H1 (cell line): ENCODE data around the gene ITGA3. TPM values are rescaled to one million over a fixed set of nuclear protein-coding genes. Genes with fewer than 3 reads are reported as not detected.
A peak's percentile ranks its signal among the peaks of the same experiment; 100 is the strongest.

Experiments
- CTCF ChIA-PET: fragments of 300-600 bp; sonication (Branson Sonifier 250); formaldehyde crosslinking; loops from one replicate; lab custom pipeline; 2021; ENCODE audit not compliant: partially characterized antibody; lab: Charles Lee
- POLR2A ChIA-PET: fragments of 300-600 bp; sonication (Branson Sonifier 250); formaldehyde crosslinking; loops from one replicate; lab custom pipeline; 2021; ENCODE audit warnings: inconsistent platforms; ENCODE audit not compliant: partially characterized antibody; lab: Charles Lee
- DNase-seq, 2 experiments: peaks; one replicate each; pipeline versions ENCODE4 v3.0.0 to v3.0.0-alpha.2; 2010 to 2022; ENCODE audit warnings: low spot score in 2 of 2, low read depth in 1 of 2, mixed read lengths in 1 of 2
- FAIRE-seq: peaks from 2 replicates; lab custom pipeline; 2011; peaks lifted over from hg19 to GRCh38; lab: Jason Lieb, UNC
- H2AFZ ChIP-seq: 2 replicates; pipeline ENCODE4 v1.8.1; 2012; ENCODE audit warnings: low read length, inconsistent platforms
- H2AK5ac ChIP-seq: 2 replicates; pipeline ENCODE4 v1.6.1; 2013; ENCODE audit warnings: low read depth, low read length
- H2BK120ac ChIP-seq: replicated peaks from 2 replicates; pipeline ENCODE3; 2013; ENCODE audit warnings: low read depth, low read length, inconsistent platforms
- H2BK12ac ChIP-seq: 2 replicates; pipeline ENCODE4 v1.6.1; 2013; ENCODE audit warnings: low read depth, low read length
- H2BK15ac ChIP-seq: 2 replicates; pipeline ENCODE4 v1.6.1; 2013; ENCODE audit warnings: low read length
- H2BK20ac ChIP-seq: 2 replicates; pipeline ENCODE4 v1.6.1; 2013; ENCODE audit warnings: low read length
- H2BK5ac ChIP-seq: 2 replicates; pipeline ENCODE4 v1.6.1; 2013; ENCODE audit warnings: low read depth, low read length
- H3K14ac ChIP-seq: 2 replicates; pipeline ENCODE4 v1.6.1; 2013; ENCODE audit warnings: inconsistent platforms; ENCODE audit not compliant: insufficient read length
- H3K18ac ChIP-seq: 2 replicates; pipeline ENCODE4 v1.6.1; 2013; ENCODE audit warnings: low read length; ENCODE audit errors: extremely low read depth
- H3K23ac ChIP-seq: 2 replicates; pipeline ENCODE4 v1.6.1; 2013; ENCODE audit warnings: inconsistent platforms; ENCODE audit not compliant: insufficient read length
- H3K23me2 ChIP-seq: 2 replicates; pipeline ENCODE4 v1.6.1; 2013; ENCODE audit warnings: low read depth, low read length
- H3K27ac ChIP-seq: 2 replicates; pipeline ENCODE4 v1.6.1; 2011; ENCODE audit warnings: low read depth, low read length, inconsistent platforms
- H3K27me3 ChIP-seq, 4 experiments: replicated peaks in 1 of 4; 1 replicate in 1 of 4; 2 replicates in 3 of 4; pipeline versions ENCODE4 v1.6.1 to v1.8.1; 2011 to 2013; ENCODE audit warnings: low read length in 3 of 4, mild to moderate bottlenecking in 3 of 4, inconsistent platforms in 2 of 4, mixed read lengths in 2 of 4, moderate library complexity in 1 of 4; ENCODE audit not compliant: control insufficient read depth in 3 of 4, insufficient read depth in 3 of 4; ENCODE audit errors: extremely low read depth in 1 of 4
- H3K36me3 ChIP-seq, 4 experiments: 2 replicates each; pipeline versions ENCODE4 v1.6.1 to v1.8.1; 2011 to 2013; ENCODE audit warnings: mild to moderate bottlenecking in 4 of 4, low read length in 3 of 4, moderate library complexity in 2 of 4, control low read depth in 1 of 4, inconsistent platforms in 1 of 4; ENCODE audit not compliant: insufficient read depth in 4 of 4, control insufficient read depth in 2 of 4
- H3K4ac ChIP-seq: replicated peaks from 2 replicates; pipeline ENCODE3; 2013; ENCODE audit warnings: low read length, low read depth, mixed read lengths, inconsistent platforms; ENCODE audit not compliant: insufficient read length
- H3K4me1 ChIP-seq, 4 experiments: replicated peaks in 1 of 4; 1 replicate in 1 of 4; 2 replicates in 3 of 4; pipeline versions ENCODE4 v1.6.1 to v1.8.1; 2011 to 2013; ENCODE audit warnings: low read length in 3 of 4, inconsistent platforms in 2 of 4, mixed read lengths in 1 of 4; ENCODE audit not compliant: insufficient read depth in 4 of 4, control insufficient read depth in 3 of 4
- H3K4me2 ChIP-seq, 2 experiments: 2 replicates each; pipeline versions ENCODE4 v1.6.1 to v1.8.1; 2011 to 2013; ENCODE audit warnings: low read depth in 2 of 2, low read length in 2 of 2, control low read depth in 1 of 2, inconsistent platforms in 1 of 2, mild to moderate bottlenecking in 1 of 2; ENCODE audit not compliant: insufficient read depth in 1 of 2
- H3K4me3 ChIP-seq, 4 experiments: fragments of 200-600, 300-600 bp in 1 of 4; sonication (generic), shearing (Covaris generic), sonication (Bioruptor Twin) in 1 of 4; 2 replicates each; pipeline versions ENCODE4 v1.5.1 to v1.8.1; 2011 to 2016; ENCODE audit warnings: low read length in 4 of 4, low read depth in 3 of 4, control low read depth in 2 of 4, inconsistent platforms in 2 of 4, mild to moderate bottlenecking in 2 of 4, mixed read lengths in 1 of 4, moderate library complexity in 1 of 4; ENCODE audit not compliant: insufficient read depth in 2 of 4; ENCODE audit errors: extremely low read depth in 1 of 4
- H3K56ac ChIP-seq: replicated peaks from 2 replicates; pipeline ENCODE3; 2013; ENCODE audit warnings: low read depth, mild to moderate bottlenecking, mixed read lengths, low read length, inconsistent platforms; ENCODE audit not compliant: insufficient read length
- H3K79me1 ChIP-seq: 2 replicates; pipeline ENCODE4 v1.6.1; 2013; ENCODE audit warnings: low read depth, low read length, control low read depth
- H3K79me2 ChIP-seq, 2 experiments: 2 replicates each; pipeline versions ENCODE4 v1.6.1 to v1.8.1; 2012 to 2013; ENCODE audit warnings: low read length in 2 of 2, mild to moderate bottlenecking in 2 of 2, inconsistent platforms in 1 of 2; ENCODE audit not compliant: insufficient read depth in 2 of 2, control insufficient read depth in 1 of 2
- H3K9ac ChIP-seq, 4 experiments: replicated peaks in 1 of 4; 1 replicate in 1 of 4; 2 replicates in 3 of 4; pipeline versions ENCODE4 v1.6.1 to v1.8.1; 2011 to 2013; ENCODE audit warnings: low read depth in 3 of 4, low read length in 3 of 4, control low read depth in 2 of 4, mild to moderate bottlenecking in 2 of 4, moderate library complexity in 2 of 4, inconsistent platforms in 1 of 4; ENCODE audit errors: extremely low read depth in 1 of 4
- H3K9me3 ChIP-seq, 2 experiments: 2 replicates each; pipeline versions ENCODE4 v1.6.1 to v1.8.1; 2012 to 2013; ENCODE audit warnings: mild to moderate bottlenecking in 2 of 2, moderate library complexity in 2 of 2, control low read depth in 1 of 2, inconsistent platforms in 1 of 2, low read depth in 1 of 2, low read length in 1 of 2, mixed read lengths in 1 of 2; ENCODE audit not compliant: insufficient read depth in 2 of 2
- H4K20me1 ChIP-seq, 2 experiments: replicated peaks in 1 of 2; 2 replicates each; pipeline versions ENCODE3 to v1.8.1; 2011 to 2013; ENCODE audit warnings: inconsistent platforms in 2 of 2, low read length in 2 of 2, mild to moderate bottlenecking in 1 of 2; ENCODE audit not compliant: insufficient read depth in 2 of 2, control insufficient read depth in 1 of 2
- H4K5ac ChIP-seq: 2 replicates; pipeline ENCODE4 v1.6.1; 2013; ENCODE audit warnings: low read length, low read depth, mixed read lengths, inconsistent platforms; ENCODE audit not compliant: insufficient read length
- H4K8ac ChIP-seq: 2 replicates; pipeline ENCODE4 v1.8.0; 2013; ENCODE audit warnings: mild to moderate bottlenecking, moderate library complexity, low read length, inconsistent platforms; ENCODE audit not compliant: insufficient read depth; ENCODE audit errors: extremely low read depth
- H4K91ac ChIP-seq: replicated peaks from 2 replicates; pipeline ENCODE3; 2013; ENCODE audit warnings: low read length, mixed read lengths, inconsistent platforms; ENCODE audit not compliant: insufficient read length
- CTBP2 ChIP-seq: IDR thresholded peaks from 2 replicates; pipeline ENCODE4 v1.7.0; 2011; ENCODE audit warnings: borderline replicate concordance, mild to moderate bottlenecking, moderate library complexity, mixed read lengths, low read length; ENCODE audit not compliant: insufficient read depth, insufficient read length
- E2F6 ChIP-seq: IDR thresholded peaks from 2 replicates; pipeline ENCODE4 v1.6.1; 2012; ENCODE audit warnings: inconsistent platforms
- EZH2 ChIP-seq: fragments of 200-600 bp; sonication (generic); IDR thresholded peaks from 2 replicates; pipeline ENCODE4 v1.7.1; 2012; ENCODE audit warnings: low read depth, mild to moderate bottlenecking, moderate library complexity, low read length, inconsistent platforms; ENCODE audit not compliant: severe bottlenecking
- NANOG ChIP-seq: IDR thresholded peaks from 2 replicates; pipeline ENCODE4 v1.6.1; 2011; ENCODE audit warnings: low read length, low read depth, mild to moderate bottlenecking, inconsistent platforms; ENCODE audit not compliant: insufficient read depth, poor library complexity, severe bottlenecking
- PHF8 ChIP-seq: fragments of 200-600 bp; sonication (generic); conservative IDR thresholded peaks from 2 replicates; pipeline ENCODE4 v1.7.1; 2012; ENCODE audit warnings: low read depth, mild to moderate bottlenecking, inconsistent platforms, low read length, moderate library complexity
- POLR2A ChIP-seq, 2 experiments: IDR thresholded peaks; 1 replicate in 1 of 2; 2 replicates in 1 of 2; pipeline ENCODE4 v1.6.1; 2011; ENCODE audit warnings: low read depth in 2 of 2, low read length in 2 of 2, mild to moderate bottlenecking in 2 of 2; ENCODE audit errors: control extremely low read depth in 1 of 2
- RBBP5 ChIP-seq: IDR thresholded peaks from 2 replicates; pipeline ENCODE4 v1.7.1; 2012; ENCODE audit warnings: low read depth, mild to moderate bottlenecking, inconsistent platforms, low read length, moderate library complexity, borderline replicate concordance
- SP2 ChIP-seq: IDR thresholded peaks from 2 replicates; pipeline ENCODE4 v1.6.1; 2012; ENCODE audit warnings: mild to moderate bottlenecking, low read length, inconsistent platforms
- SP4 ChIP-seq: IDR thresholded peaks from 2 replicates; pipeline ENCODE4 v1.6.1; 2012; ENCODE audit warnings: low read length, inconsistent platforms
- SUZ12 ChIP-seq: fragments of 200-600 bp; sonication (generic); IDR thresholded peaks from 2 replicates; pipeline ENCODE4 v1.6.1; 2012; ENCODE audit warnings: mild to moderate bottlenecking, inconsistent platforms, low read length, moderate library complexity, mixed read lengths
- TEAD4 ChIP-seq: IDR thresholded peaks from 2 replicates; pipeline ENCODE4 v1.6.1; 2012; ENCODE audit warnings: low read depth, low read length, inconsistent platforms, mixed read lengths
- USF2 ChIP-seq: IDR thresholded peaks from 2 replicates; pipeline ENCODE4 v1.6.1; 2011; ENCODE audit warnings: low read length, improper control_type of control experiment
- WGBS, 2 experiments: shearing (Covaris generic) in 1 of 2; methylation state at CpG; one replicate each; pipeline versions ENCODE4 v1.1.6 to v1.1.7; 2013 to 2015; ENCODE audit warnings: low lambda C conversion rate in 2 of 2, mixed read lengths in 2 of 2, inconsistent platforms in 1 of 2, low coverage in 1 of 2, missing lambda C conversion rate in 1 of 2; ENCODE audit not compliant: insufficient replicate concordance in 2 of 2, insufficient coverage in 1 of 2, insufficient read length in 1 of 2; ENCODE audit errors: extremely low coverage in 1 of 2, missing lambda C conversion rate in 1 of 2; 5-methylcytosine and 5-hydroxymethylcytosine counted together
- polyA plus RNA-seq, 7 experiments: library from polyadenylated mRNA; depleted of rRNA in 3 of 7; stranded (reverse) in 5 of 7; unstranded in 2 of 7; fragments of >200 nt in 5 of 7; fragments of 200-250 nt in 2 of 7; gene quantifications; 1 replicate in 5 of 7; 2 replicates in 1 of 7; 4 replicates in 1 of 7; pipeline versions ENCODE4 v1.2.1 to v1.2.3, GENCODE V29; 2011 to 2013; ENCODE audit warnings: missing spikeins in 2 of 7, mixed read lengths in 2 of 7
- total RNA-seq: library from RNA; stranded (reverse); fragmentation: NEBNext Ultra II Directional; extraction: Animal tissue kit (Norgen Biotek cat#: 25700); gene quantifications from 2 replicates; pipeline ENCODE4 v1.2.1, GENCODE V29; 2021

The ITGA3 gene
- total and polyA plus RNA-seq, 2 of the 8 experiments (the other 6 are each of a cell fraction or from before 2014, with no cell fraction given): 24.0 to 24.2 TPM

- Histone ChIP-seq H2AK5ac (no peak overlapping the region), H3K36me3 (peaks cover 3 to 8% (median 6%) of the 10 kb centered on the region in 4 experiments; a peak in 4 of 8 replicates), H3K27ac (no peak overlapping the region), H3K79me1 (no peaks in the 10 kb centered on the region), H2BK12ac (no peak overlapping the region), H2BK120ac (no peak overlapping the region), H3K4me3 (no peak overlapping the region), H2BK15ac (no peak overlapping the region), H4K8ac (no peak overlapping the region), H4K20me1 (peaks cover 0 to 3% of the 10 kb centered on the region in 2 experiments), H2AFZ (no peak overlapping the region), H3K9me3 (no peaks in the 10 kb centered on the region), H3K27me3 (peaks cover 0 to 11% (median 2%) of the 10 kb centered on the region in 4 experiments; a peak in 4 of 7 replicates), H4K5ac (no peak overlapping the region), H3K9ac (no peak overlapping the region), H4K91ac (no peak overlapping the region), H3K14ac (no peak overlapping the region), H3K23ac (no peak overlapping the region), H3K23me2 (peaks cover 14% of the 10 kb centered on the region; the same call in 1 of the 2 replicates), H3K18ac (0 out of 2 replicates have a peak overlapping the region, but pooled peaks have one; percentile 32), H3K4me2 (peak overlapping the region; percentile 20 to 47; a peak in 3 of 4 replicates), H3K56ac (no peak overlapping the region), H2BK5ac (no peak overlapping the region), H2BK20ac (no peak overlapping the region), H3K4me1 (peaks cover 8 to 30% (median 22%) of the 10 kb centered on the region in 4 experiments), H3K79me2 (no peaks in the 10 kb centered on the region), H3K4ac (no peak overlapping the region)
- 27% methylated on average over 16 of the region's 16 CpGs; no CpG with 5 or more reads in 1 of the 2 experiments for WGBS, 2 experiments
- CTCF ChIA-PET: interaction anchor here (0.7 to 21.6 kb wide), 5 partner anchors 15 to 36 kb away, joined by 3 to 299 read pairs (median 5); partner anchors contain the start of gene PPP1R9B
- FAIRE-seq (no peak), DNase-seq (no peak)
- POLR2A ChIA-PET: interaction anchor here (1.3 to 2.9 kb wide), 2 partner anchors 10 to 14 kb away, joined by 9 to 10 read pairs; no protein-coding TSS in a partner anchor
- TF ChIP-seq CTBP2 (no peak), EZH2 (no peak), RBBP5 (no peak), NANOG (no peak), E2F6 (no peak), SUZ12 (no peak), SP4 (no peak), USF2 (no peak), TEAD4 (no peak), SP2 (no peak), PHF8 (no peak), POLR2A (IDR thresholded peaks at IDR 0.05; ENCODE audit: control extremely low read depth in 1 of 2, low read depth in 2 of 2, low read length in 2 of 2) (no peak)
Observed at GRCh38 chr17:50133769-50134099, 77.8 kb downstream of the ITGA3 start.
